Testis (tissue), 3 donors: ENCODE results near the gene RELA. TPM values are rescaled to one million over a fixed set of nuclear protein-coding genes. Genes with fewer than 3 reads are reported as not detected.

Source experiments
- DNase-seq: peaks from one replicate; pipeline ENCODE4 v3.0.0-alpha.2; 2019
- H3K27ac ChIP-seq, 2 donors: fragments of 200-600 bp; sonication (generic); one replicate each; pipeline ENCODE4 v1.5.1; 2019
- H3K27me3 ChIP-seq: fragments of 200-600 bp; sonication (generic); one replicate; pipeline ENCODE4 v1.5.1; 2019
- H3K36me3 ChIP-seq: fragments of 200-600 bp; sonication (generic); one replicate; pipeline ENCODE4 v1.5.1; 2017; ENCODE audit warnings: low read depth; ENCODE audit errors: missing control alignments
- H3K4me1 ChIP-seq: fragments of 200-600 bp; sonication (generic); one replicate; pipeline ENCODE4 v1.5.1; 2019
- H3K4me3 ChIP-seq, 2 donors: fragments of 200-600 bp; sonication (generic); one replicate each; pipeline ENCODE4 v1.5.1; 2017 to 2019
- H3K9me3 ChIP-seq: fragments of 200-600 bp; sonication (generic); one replicate; pipeline ENCODE4 v1.5.1; 2017
- CTCF ChIP-seq, 3 experiments: fragments of 450-650 bp in 2 of 3; fragments of 200-600 bp in 1 of 3; sonication (generic) in 1 of 3; IDR thresholded peaks; one replicate each; pipeline ENCODE4 v1.5.1; 2016 to 2019; ENCODE audit warnings: antibody characterized with exemption in 3 of 3, mild to moderate bottlenecking in 2 of 3, moderate library complexity in 1 of 3
- POLR2A ChIP-seq: fragments of 450-650 bp; IDR thresholded peaks from one replicate; pipeline ENCODE4 v1.6.1; 2017; ENCODE audit warnings: antibody characterized with exemption, mild to moderate bottlenecking, moderate library complexity
- WGBS, 2 donors: methylation state at CpG; one replicate each; pipeline ENCODE4 v1.1.5; 2018; 5-methylcytosine and 5-hydroxymethylcytosine counted together
- intact Hi-C: fragments of 100-400 bp; cut with DNase I; formaldehyde crosslinking; loops from one replicate; pipeline ENCODE4 v1.15.1; 2023; ENCODE audit warnings: low total_unique reads
- polyA plus RNA-seq: library from polyadenylated mRNA; stranded (reverse); fragments of 350-450 nt; fragmentation: Illumina TruSeq; extraction: RNeasy Lipid Tissue Mini Kit (QIAGEN cat#74804); gene quantifications from one replicate; pipeline ENCODE4 v1.2.3, GENCODE V29; 2014; ENCODE audit warnings: low read depth, low replicate concordance; ENCODE audit not compliant: insufficient read depth
- total RNA-seq, 2 donors: library from RNA; depleted of rRNA; stranded (reverse); fragments of >200 nt; gene quantifications; one replicate each; pipeline ENCODE4 v1.2.3, GENCODE V29; 2016

The RELA gene
- total and polyA plus RNA-seq, 3 donors from 2014 or later: 47.5 to 82.0 (median 64.9) TPM

DNA sequence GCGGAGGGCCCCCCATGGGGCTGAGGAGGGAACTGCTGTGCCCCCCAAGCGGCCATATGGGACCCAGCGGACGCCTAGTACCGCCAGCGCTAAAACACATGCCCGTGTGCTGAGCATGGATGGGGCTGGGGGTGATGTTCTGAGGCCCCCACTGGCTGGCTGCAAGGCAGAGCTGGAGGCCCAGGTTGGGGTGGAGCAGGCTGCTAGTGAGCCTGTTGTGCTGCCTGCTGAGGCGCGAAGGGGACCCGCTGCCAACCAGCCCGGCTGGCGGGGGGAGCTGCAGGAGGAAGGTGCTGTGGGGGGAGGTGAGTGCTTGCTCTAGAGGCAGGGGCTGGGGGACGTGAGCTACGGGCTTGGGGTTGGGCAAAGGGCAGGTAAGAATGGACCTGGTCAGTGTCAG, 44.0 kb downstream of the RELA start:
- intact Hi-C loops: no loop called here
- 92% methylated on average over 14 of the region's 14 CpGs; no CpG with 5 or more reads in 1 of the 2 donors for WGBS, 2 donors
- Histone ChIP-seq H3K36me3 (no peaks in the 10 kb centered on the region), H3K27me3 (no peaks in the 10 kb centered on the region), H3K4me3 (no peak overlapping the region), H3K4me1 (peaks cover 14% of the 10 kb centered on the region), H3K27ac (no peak overlapping the region), H3K9me3 (no peaks in the 10 kb centered on the region)
- no peak for TF ChIP-seq POLR2A
- no peak for TF ChIP-seq CTCF (IDR thresholded peaks at IDR 0.05)
- no peak for DNase-seq

- Histone ChIP-seq H3K9me3 (no peaks in the 10 kb centered on the region), H3K27me3 (no peaks in the 10 kb centered on the region), H3K36me3 (no peaks in the 10 kb centered on the region), H3K4me3 (no peak overlapping the region), H3K27ac (no peak overlapping the region), H3K4me1 (peaks cover 19% of the 10 kb centered on the region)
- DNase-seq: no peak
- intact Hi-C loops: no loop called here
- WGBS, 2 donors: 87 to 91% methylated on average over 11 to 33 of the region's 33 CpGs
- TF ChIP-seq POLR2A (no peak), CTCF (IDR thresholded peaks at IDR 0.05) (no peak)
Observed at GRCh38 chr11:65617990-65618751, 44.5 kb downstream of the RELA start.

DNA sequence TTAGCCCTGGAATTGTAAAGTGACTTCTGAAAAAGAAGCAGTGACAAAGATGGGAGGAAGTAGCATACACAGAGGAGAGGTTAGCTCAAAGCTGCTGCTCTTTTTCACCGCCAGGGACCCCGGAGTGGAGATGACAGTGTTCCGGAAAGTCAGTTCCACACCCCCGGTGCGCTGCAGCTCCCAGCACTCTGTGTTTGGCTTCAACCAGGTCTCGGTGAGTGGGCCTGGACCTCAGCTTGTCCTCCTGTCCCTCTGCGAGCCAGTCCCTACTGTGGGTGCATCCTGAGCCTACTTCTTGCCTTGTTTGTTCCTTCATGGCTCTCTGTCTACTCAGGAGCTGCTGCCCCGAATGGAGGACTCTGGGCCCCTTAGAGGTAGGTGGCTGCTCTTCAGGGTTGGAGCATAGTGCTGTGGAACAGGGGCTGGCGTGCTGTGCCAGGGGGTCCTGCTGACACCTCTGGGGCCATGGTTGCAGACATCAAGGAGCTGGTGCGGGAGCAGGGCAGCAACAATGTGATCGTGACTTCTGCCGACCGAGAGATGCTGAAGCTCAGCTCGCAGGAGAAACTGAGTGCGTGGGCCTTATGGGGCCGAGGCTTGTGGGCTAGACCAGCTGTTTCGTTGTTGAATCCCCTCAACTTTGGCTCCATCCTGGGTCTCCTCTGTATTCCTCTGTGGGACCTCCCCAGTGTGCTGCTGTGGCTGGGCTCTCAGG, 45.4 kb downstream of the RELA start:
- Histone ChIP-seq H3K9me3 (no peaks in the 10 kb centered on the region), H3K27ac (no peak overlapping the region), H3K4me3 (no peak overlapping the region), H3K4me1 (peaks cover 27% of the 10 kb centered on the region), H3K36me3 (no peaks in the 10 kb centered on the region), H3K27me3 (no peaks in the 10 kb centered on the region)
- WGBS, 2 donors: 83 to 86% methylated on average over 11 to 17 of the region's 17 CpGs
- intact Hi-C loops: no loop called here
- no peak for DNase-seq
- TF ChIP-seq POLR2A (no peak), CTCF (IDR thresholded peaks at IDR 0.05) (no peak)

- DNase-seq: no peak
- Histone ChIP-seq H3K9me3 (no peaks in the 10 kb centered on the region), H3K36me3 (no peaks in the 10 kb centered on the region), H3K27me3 (no peaks in the 10 kb centered on the region), H3K4me3 (peak overlapping the region; percentile 73 to 83), H3K27ac (peak overlapping the region in 1 of 2 donors; percentile 78), H3K4me1 (peaks cover 34% of the 10 kb centered on the region)
- 33 to 55% methylated on average over 10 of the region's 10 CpGs for WGBS, 2 donors
- TF ChIP-seq CTCF (IDR thresholded peaks at IDR 0.05) (no peak), POLR2A (no peak)
- intact Hi-C loops: no loop called here
Observed at GRCh38 chr11:65616575-65617001, 46.1 kb downstream of the RELA start.
